Astrocyte (in vitro differentiated cells and primary cell): ENCODE data around the gene PPP2R5B. TPM values are rescaled to one million over a fixed set of nuclear protein-coding genes. Genes with fewer than 3 reads are reported as not detected.

Experiments used
- DNase-seq: peaks from one replicate; pipeline ENCODE4 v3.0.0-alpha.2; 2010; ENCODE audit warnings: low read depth
- FAIRE-seq: peaks from 2 replicates; lab custom pipeline; 2011; peaks lifted over from hg19 to GRCh38; lab: Jason Lieb, UNC
- H2AFZ ChIP-seq: 2 replicates; pipeline ENCODE4 v1.6.0; 2012; ENCODE audit warnings: low read depth, low read length, inconsistent platforms
- H3K27ac ChIP-seq: 2 replicates; pipeline ENCODE4 v1.5.1; 2011; ENCODE audit warnings: low read depth, low read length, inconsistent platforms
- H3K27me3 ChIP-seq: 2 replicates; pipeline ENCODE4 v1.6.0; 2011; ENCODE audit warnings: low read length, inconsistent platforms; ENCODE audit not compliant: insufficient read depth
- H3K36me3 ChIP-seq: 2 replicates; pipeline ENCODE4 v1.5.1; 2011; ENCODE audit warnings: low read length, inconsistent platforms; ENCODE audit not compliant: insufficient read depth
- H3K4me1 ChIP-seq: 2 replicates; pipeline ENCODE4 v1.5.1; 2011; ENCODE audit warnings: low read length, inconsistent platforms; ENCODE audit not compliant: insufficient read depth
- H3K4me2 ChIP-seq: 2 replicates; pipeline ENCODE4 v1.6.0; 2012; ENCODE audit warnings: low read length, inconsistent platforms
- H3K4me3 ChIP-seq: 2 replicates; pipeline ENCODE4 v1.5.1; 2011; ENCODE audit warnings: low read depth, mild to moderate bottlenecking, low read length, inconsistent platforms; ENCODE audit not compliant: insufficient read depth
- H3K79me2 ChIP-seq: 2 replicates; pipeline ENCODE4 v1.6.0; 2012; ENCODE audit warnings: mild to moderate bottlenecking, low read length, inconsistent platforms; ENCODE audit not compliant: insufficient read depth
- H3K9ac ChIP-seq: 2 replicates; pipeline ENCODE4 v1.6.0; 2012; ENCODE audit warnings: mild to moderate bottlenecking, low read length, inconsistent platforms
- H3K9me3 ChIP-seq: 2 replicates; pipeline ENCODE4 v1.5.1; 2012; ENCODE audit warnings: low read depth, mild to moderate bottlenecking, low read length, inconsistent platforms; ENCODE audit not compliant: insufficient read depth
- H4K20me1 ChIP-seq: 2 replicates; pipeline ENCODE4 v1.6.0; 2012; ENCODE audit warnings: low read length, inconsistent platforms; ENCODE audit not compliant: insufficient read depth
- H3K27ac Mint-ChIP-seq: one replicate; pipeline ENCODE4 v1.8.0; 2021; ENCODE audit warnings: mild to moderate bottlenecking, mixed read lengths; ENCODE audit not compliant: unreplicated experiment
- H3K27me3 Mint-ChIP-seq: one replicate; pipeline ENCODE4 v1.8.0; 2021; ENCODE audit warnings: low read depth, mixed read lengths; ENCODE audit not compliant: unreplicated experiment
- H3K36me3 Mint-ChIP-seq: one replicate; pipeline ENCODE4 v1.8.0; 2021; ENCODE audit warnings: low read depth, mixed read lengths; ENCODE audit not compliant: unreplicated experiment
- H3K4me1 Mint-ChIP-seq: one replicate; pipeline ENCODE4 v1.8.0; 2021; ENCODE audit warnings: low read depth, mixed read lengths; ENCODE audit not compliant: unreplicated experiment
- H3K4me3 Mint-ChIP-seq: one replicate; pipeline ENCODE4 v1.8.0; 2021; ENCODE audit warnings: mild to moderate bottlenecking, moderate library complexity, mixed read lengths; ENCODE audit not compliant: unreplicated experiment
- H3K9me3 Mint-ChIP-seq: one replicate; pipeline ENCODE4 v1.8.0; 2021; ENCODE audit warnings: mild to moderate bottlenecking, mixed read lengths; ENCODE audit not compliant: unreplicated experiment
- CTCF ChIP-seq: IDR thresholded peaks from 2 replicates; pipeline ENCODE4 v1.5.1; 2011; ENCODE audit warnings: low read depth, mild to moderate bottlenecking, inconsistent platforms, low read length, moderate library complexity; ENCODE audit not compliant: insufficient read depth
- EZH2 ChIP-seq: IDR thresholded peaks from 2 replicates; pipeline ENCODE4 v1.6.1; 2012; ENCODE audit warnings: mild to moderate bottlenecking, low read length, inconsistent platforms; ENCODE audit not compliant: insufficient read depth
- total RNA-seq: library from RNA; stranded (reverse); gene quantifications from 2 replicates; pipeline ENCODE4 v1.2.1, GENCODE V29; 2021

Gene PPP2R5B
- total RNA-seq, 1 donor from 2014 or later = 24.1 TPM

- Histone ChIP-seq H3K27ac (no peak overlapping the region), H3K36me3 (no peaks in the 10 kb centered on the region), H3K27me3 (no peaks in the 10 kb centered on the region), H3K4me3 (no peak overlapping the region), H3K9me3 (no peaks in the 10 kb centered on the region), H2AFZ (no peak overlapping the region), H3K79me2 (peaks cover 12% of the 10 kb centered on the region), H3K9ac (no peak overlapping the region), H3K4me2 (no peak overlapping the region), H4K20me1 (peaks cover 7% of the 10 kb centered on the region), H3K4me1 (peaks cover 21% of the 10 kb centered on the region)
- H3K27me3 Mint-ChIP-seq = no peaks in the 10 kb centered on the region
- H3K36me3 Mint-ChIP-seq = no peaks in the 10 kb centered on the region
- FAIRE-seq (no peak), DNase-seq (no peak)
- TF ChIP-seq CTCF = no peak
- TF ChIP-seq EZH2 = no peak
- peaks cover 3% of the 10 kb centered on the region for H3K4me1 Mint-ChIP-seq
- H3K4me3 Mint-ChIP-seq = no peak overlapping the region
- H3K27ac Mint-ChIP-seq = no peak overlapping the region
- no peaks in the 10 kb centered on the region for H3K9me3 Mint-ChIP-seq
Measured at GRCh38 chr11:64921384-64921783, 3.1 kb upstream of the PPP2R5B start.

- H4K20me1 ChIP-seq = peaks cover 13% of the 10 kb centered on the region
- TF ChIP-seq CTCF (no peak), EZH2 (no peak)
- Mint-ChIP-seq H3K4me1 (peaks cover 3% of the 10 kb centered on the region), H3K27me3 (no peaks in the 10 kb centered on the region), H3K9me3 (no peaks in the 10 kb centered on the region), H3K4me3 (no peak overlapping the region), H3K27ac (no peak overlapping the region), H3K36me3 (peaks cover 7% of the 10 kb centered on the region)
- no peak overlapping the region for H3K4me2 ChIP-seq
- peak overlapping the region; percentile 82 for H3K9ac ChIP-seq
- peaks cover 6% of the 10 kb centered on the region for H3K79me2 ChIP-seq
- no peak for DNase-seq
- FAIRE-seq = no peak
- H3K36me3 ChIP-seq = no peaks in the 10 kb centered on the region
- H3K27ac ChIP-seq = no peak overlapping the region
- peak overlapping the region; percentile 82 for H2AFZ ChIP-seq
- no peaks in the 10 kb centered on the region for H3K27me3 ChIP-seq
- peaks cover 13% of the 10 kb centered on the region for H3K4me1 ChIP-seq
- H3K4me3 ChIP-seq = no peak overlapping the region
- no peaks in the 10 kb centered on the region for H3K9me3 ChIP-seq
Measured at GRCh38 chr11:64923151-64923661, 1.3 kb upstream of the PPP2R5B start.

- Mint-ChIP-seq H3K9me3 (no peaks in the 10 kb centered on the region), H3K27ac (no peak overlapping the region), H3K36me3 (peaks cover 12% of the 10 kb centered on the region), H3K4me3 (peak overlapping the region; percentile 96), H3K4me1 (peaks cover 3% of the 10 kb centered on the region), H3K27me3 (no peaks in the 10 kb centered on the region)
- peaks cover 17% of the 10 kb centered on the region for H4K20me1 ChIP-seq
- peak overlapping the region; percentile 82 for H2AFZ ChIP-seq
- DNase-seq = no peak
- peak overlapping the region; percentile 82 for H3K9ac ChIP-seq
- peak overlapping the region; percentile 91 for H3K4me2 ChIP-seq
- H3K27me3 ChIP-seq = no peaks in the 10 kb centered on the region
- H3K79me2 ChIP-seq = peaks cover 6% of the 10 kb centered on the region
- peaks cover 5% of the 10 kb centered on the region for H3K36me3 ChIP-seq
- peak overlapping the region; percentile 84 for H3K27ac ChIP-seq
- no peak for FAIRE-seq
- peak overlapping the region; percentile 86 for H3K4me3 ChIP-seq
- peaks cover 11% of the 10 kb centered on the region for H3K4me1 ChIP-seq
- H3K9me3 ChIP-seq = no peaks in the 10 kb centered on the region
- TF ChIP-seq EZH2 (no peak), CTCF (no peak)
Measured at GRCh38 chr11:64924910-64925284, 408 bp downstream of the PPP2R5B start.
